GM19351 (cell line): ENCODE measurements around the gene HNRNPA1.
"Not testable (repeated sequence)": the region's sequence is repeated elsewhere in the genome, so short reads cannot be mapped to it uniquely, and the experiment has no call there.

Experiments used
- ATAC-seq: cut with Tn5 transposase; IDR thresholded peaks from one replicate; pipeline ENCODE4 v1.9.1; 2021; ENCODE audit warnings: mild to moderate bottlenecking, moderate library complexity; ENCODE audit not compliant: unreplicated experiment

Gene HNRNPA1

GRCh38 chr12:54280468-54281260, at the start of gene HNRNPA1:
TSS of gene HNRNPA1 (plus strand) at chr12:54280726. CDS start at chr12:54280808, 82 bp downstream.
- peak; percentile 87 for ATAC-seq

GRCh38 chr12:54231269-54231668, 49.3 kb upstream of the HNRNPA1 start:
- not testable (repeated sequence) for ATAC-seq

- no peak for ATAC-seq
Measured at GRCh38 chr12:54232790-54233189, 47.7 kb upstream of the HNRNPA1 start.

- ATAC-seq, result no peak
Measured at GRCh38 chr12:54238531-54238930, 42.0 kb upstream of the HNRNPA1 start.

- no peak for ATAC-seq
Measured at GRCh38 chr12:54239620-54240019, 40.9 kb upstream of the HNRNPA1 start.

- ATAC-seq, result no peak
Measured at GRCh38 chr12:54240129-54240528, 40.4 kb upstream of the HNRNPA1 start.

- no peak for ATAC-seq
Measured at GRCh38 chr12:54240971-54241588, 39.4 kb upstream of the HNRNPA1 start.

GRCh38 chr12:54246011-54246641, 34.4 kb upstream of the HNRNPA1 start:
- no peak for ATAC-seq

GRCh38 chr12:54249489-54249888, 31.0 kb upstream of the HNRNPA1 start:
- no peak for ATAC-seq

GRCh38 chr12:54251667-54252284, 28.8 kb upstream of the HNRNPA1 start:
- no peak for ATAC-seq

- ATAC-seq, result no peak
Measured at GRCh38 chr12:54253240-54253639, 27.3 kb upstream of the HNRNPA1 start.

- no peak for ATAC-seq
Measured at GRCh38 chr12:54257332-54257731, 23.2 kb upstream of the HNRNPA1 start.

- no peak for ATAC-seq
Measured at GRCh38 chr12:54258201-54258681, 22.3 kb upstream of the HNRNPA1 start.

- ATAC-seq, result no peak
Measured at GRCh38 chr12:54259194-54260011, 21.1 kb upstream of the HNRNPA1 start.

GRCh38 chr12:54261815-54262402, 18.6 kb upstream of the HNRNPA1 start:
- ATAC-seq, result no peak

GRCh38 chr12:54262403-54262925, 18.1 kb upstream of the HNRNPA1 start:
- no peak for ATAC-seq

GRCh38 chr12:54265364-54265812, 15.1 kb upstream of the HNRNPA1 start:
- ATAC-seq, result no peak

- ATAC-seq, result no peak
Measured at GRCh38 chr12:54266852-54267251, 13.7 kb upstream of the HNRNPA1 start.

- no peak for ATAC-seq
Measured at GRCh38 chr12:54270345-54270744, 10.2 kb upstream of the HNRNPA1 start.

- no peak for ATAC-seq
Measured at GRCh38 chr12:54272214-54272613, 8.3 kb upstream of the HNRNPA1 start.
